ENCODE results near the gene SLC18A2. TPM values are rescaled to one million over a fixed set of nuclear protein-coding genes. Genes with fewer than 3 reads are reported as not detected.

The SLC18A2 gene
- total and polyA plus RNA-seq, 9 of the 15 experiments (the other 6 are each of a cell fraction or from before 2014, with no cell fraction given), result 0.03 to 5.4 (median 0.40) TPM

DNA sequence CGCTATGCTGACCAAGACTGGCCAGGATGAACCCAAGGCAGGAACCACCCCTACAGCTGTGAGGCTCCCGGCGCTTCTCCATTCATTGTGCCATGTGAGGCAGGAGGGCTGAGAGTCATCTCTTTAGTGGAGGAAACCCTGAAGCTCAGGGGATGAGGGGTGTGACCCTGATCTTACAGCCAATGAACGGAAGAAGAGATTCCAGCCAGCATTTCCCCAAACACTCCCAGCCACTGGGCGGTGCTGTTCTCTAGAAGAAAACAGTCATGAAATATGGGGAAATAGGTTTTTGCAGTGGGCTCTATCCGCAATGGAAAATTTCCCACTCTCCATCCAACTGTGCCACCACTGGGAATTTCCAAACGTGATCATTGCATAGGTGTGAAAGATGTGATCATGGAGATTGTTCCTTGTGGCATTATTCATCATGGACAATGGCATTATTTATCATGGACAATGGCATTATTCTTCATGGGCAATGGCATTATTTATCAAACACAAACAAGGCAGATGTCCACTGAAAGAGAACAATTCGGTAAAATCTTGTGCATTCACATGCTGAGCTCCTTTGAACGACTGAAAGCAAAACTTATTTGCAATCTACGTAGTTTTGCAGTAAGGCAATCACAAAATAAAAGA is 14.0 kb upstream of the SLC18A2 start (continued):
- TF ChIP-seq REST (IDR thresholded peaks at IDR 0.05; ENCODE audit: borderline replicate concordance) (peak; percentile 66; the same call in 1 of the 2 replicates), REST (CRISPR knock-in tag; IDR thresholded peaks at IDR 0.05; ENCODE audit: low read depth) (no peak), SMARCA5 (IDR thresholded peaks at IDR 0.05) (no peak), FIP1L1 (IDR thresholded peaks at IDR 0.05; ENCODE audit: low read depth, low read length, poor library complexity, severe bottlenecking) (no peak), HDGF (IDR thresholded peaks at IDR 0.05) (no peak), CTCF (IDR thresholded peaks at IDR 0.05 in 2 of 3, conservative IDR thresholded peaks at IDR 0.05 in 1 of 3; ENCODE audit: insufficient read depth in 2 of 3, low read depth in 1 of 3, low read length in 3 of 3) (peak; percentile 69 to 85 (median 82)), FOXJ2 (tag; IDR thresholded peaks at IDR 0.05) (no peak), ZNF785 (CRISPR knock-in tag; IDR thresholded peaks at IDR 0.05) (no peak), ZSCAN32 (CRISPR knock-in tag; IDR thresholded peaks at IDR 0.05) (no peak), ZHX1 (conservative IDR thresholded peaks at IDR 0.05; ENCODE audit: low read length) (no peak), ZNF212 (CRISPR knock-in tag; IDR thresholded peaks at IDR 0.05) (no peak), NFYB (IDR thresholded peaks at IDR 0.05; ENCODE audit: extremely low read depth, insufficient read length) (peak; percentile 35)
- TF ChIP-seq, protein P1, sequence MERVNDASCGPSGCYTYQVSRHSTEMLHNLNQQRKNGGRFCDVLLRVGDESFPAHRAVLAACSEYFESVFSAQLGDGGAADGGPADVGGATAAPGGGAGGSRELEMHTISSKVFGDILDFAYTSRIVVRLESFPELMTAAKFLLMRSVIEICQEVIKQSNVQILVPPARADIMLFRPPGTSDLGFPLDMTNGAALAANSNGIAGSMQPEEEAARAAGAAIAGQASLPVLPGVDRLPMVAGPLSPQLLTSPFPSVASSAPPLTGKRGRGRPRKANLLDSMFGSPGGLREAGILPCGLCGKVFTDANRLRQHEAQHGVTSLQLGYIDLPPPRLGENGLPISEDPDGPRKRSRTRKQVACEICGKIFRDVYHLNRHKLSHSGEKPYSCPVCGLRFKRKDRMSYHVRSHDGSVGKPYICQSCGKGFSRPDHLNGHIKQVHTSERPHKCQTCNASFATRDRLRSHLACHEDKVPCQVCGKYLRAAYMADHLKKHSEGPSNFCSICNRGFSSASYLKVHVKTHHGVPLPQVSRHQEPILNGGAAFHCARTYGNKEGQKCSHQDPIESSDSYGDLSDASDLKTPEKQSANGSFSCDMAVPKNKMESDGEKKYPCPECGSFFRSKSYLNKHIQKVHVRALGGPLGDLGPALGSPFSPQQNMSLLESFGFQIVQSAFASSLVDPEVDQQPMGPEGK (CRISPR knock-in tag; IDR thresholded peaks at IDR 0.05; ENCODE audit: borderline replicate concordance), result no peak
